Activated B cell treated with CpG ODN at 0.5 μM for 24 hours (primary cell): Measurements from ENCODE around the gene CISD3. TPM values are rescaled to one million over a fixed set of nuclear protein-coding genes. Genes with fewer than 3 reads are reported as not detected.

Source experiments
- ATAC-seq: fragments of 200-7000 bp; cut with Tn5 transposase; one replicate; pipeline ENCODE4 v1.10.0; 2021; ENCODE audit warnings: low read depth, mild to moderate bottlenecking, moderate library complexity
- CTCF ChIA-PET: fragments of 350-600 bp; sonication (Branson Sonifier 250); formaldehyde crosslinking; loops from one replicate; lab custom pipeline; 2021; ENCODE audit warnings: antibody characterized with exemption; lab: Charles Lee
- POLR2A ChIA-PET: fragments of 350-600 bp; sonication (Branson Sonifier 250); formaldehyde crosslinking; loops from one replicate; lab custom pipeline; 2021; ENCODE audit warnings: antibody characterized with exemption; lab: Charles Lee
- DNase-seq: peaks from one replicate; pipeline ENCODE4 v3.0.0; 2022
- H3K27ac Mint-ChIP-seq: one replicate; pipeline ENCODE4 v1.8.0; 2020; ENCODE audit warnings: mixed read lengths
- H3K27me3 Mint-ChIP-seq: one replicate; pipeline ENCODE4 v1.8.0; 2021; ENCODE audit warnings: mixed read lengths
- H3K36me3 Mint-ChIP-seq: one replicate; pipeline ENCODE4 v1.8.0; 2021; ENCODE audit warnings: low read depth, mixed read lengths
- H3K4me1 Mint-ChIP-seq: one replicate; pipeline ENCODE4 v1.8.0; 2021; ENCODE audit warnings: mixed read lengths
- H3K4me3 Mint-ChIP-seq: one replicate; pipeline ENCODE4 v1.8.0; 2020; ENCODE audit warnings: mild to moderate bottlenecking, mixed read lengths
- H3K9me3 Mint-ChIP-seq: one replicate; pipeline ENCODE4 v1.8.0; 2020; ENCODE audit warnings: mixed read lengths
- intact Hi-C: fragments of 100-400 bp; cut with micrococcal nuclease; formaldehyde crosslinking; loops from one replicate; pipeline ENCODE4 v1.15.1; 2024
- total RNA-seq: library from RNA; stranded (reverse); gene quantifications from 2 replicates; pipeline ENCODE4 v1.2.3, GENCODE V29; 2022
- TF ChIP-seq, protein P1 (sequence below): fragments of 200-600 bp; IDR thresholded peaks from one replicate; pipeline ENCODE4 v1.8.0; 2022; ENCODE audit warnings: antibody characterized with exemption, mild to moderate bottlenecking

Gene CISD3
- total RNA-seq, 1 donor from 2014 or later = 12.1 TPM

DNA sequence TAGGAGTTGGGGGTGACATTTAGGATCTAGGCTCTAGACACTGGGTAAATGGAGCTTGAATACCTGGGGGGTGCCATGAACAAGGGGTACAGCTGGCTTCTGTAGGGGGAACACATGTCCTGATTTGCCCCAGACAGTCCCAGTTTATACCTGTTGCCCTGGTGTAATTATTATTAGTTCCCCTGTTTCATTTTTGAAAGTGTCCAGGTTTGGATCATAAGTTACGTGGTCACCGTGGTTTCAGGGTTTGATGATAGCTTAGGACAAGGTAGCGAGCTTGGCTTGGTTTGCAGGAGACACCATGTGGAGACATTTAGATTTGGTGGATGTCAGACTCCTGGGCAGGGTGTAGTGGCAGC lies 19.6 kb upstream of the CISD3 start:
- ChIA-PET POLR2A (interaction anchor here (1.0 to 1.1 kb wide), 2 partner anchors 9 to 18 kb away, joined by 3 to 5 read pairs; no protein-coding TSS in a partner anchor), CTCF (interaction anchor here (1.3 to 1.8 kb wide), 3 partner anchors 20 to 34 kb away, joined by 4 to 5 read pairs (median 4); partner anchors contain the start of gene CISD3)
- no peak overlapping the region for H3K27ac Mint-ChIP-seq
- no peak overlapping the region for H3K4me3 Mint-ChIP-seq
- intact Hi-C loops = no loop called here
- H3K36me3 Mint-ChIP-seq = peaks cover 76% of the 10 kb centered on the region
- H3K27me3 Mint-ChIP-seq = no peaks in the 10 kb centered on the region
- peaks cover 29% of the 10 kb centered on the region for H3K4me1 Mint-ChIP-seq
- ATAC-seq = no peak
- TF ChIP-seq, protein P1, sequence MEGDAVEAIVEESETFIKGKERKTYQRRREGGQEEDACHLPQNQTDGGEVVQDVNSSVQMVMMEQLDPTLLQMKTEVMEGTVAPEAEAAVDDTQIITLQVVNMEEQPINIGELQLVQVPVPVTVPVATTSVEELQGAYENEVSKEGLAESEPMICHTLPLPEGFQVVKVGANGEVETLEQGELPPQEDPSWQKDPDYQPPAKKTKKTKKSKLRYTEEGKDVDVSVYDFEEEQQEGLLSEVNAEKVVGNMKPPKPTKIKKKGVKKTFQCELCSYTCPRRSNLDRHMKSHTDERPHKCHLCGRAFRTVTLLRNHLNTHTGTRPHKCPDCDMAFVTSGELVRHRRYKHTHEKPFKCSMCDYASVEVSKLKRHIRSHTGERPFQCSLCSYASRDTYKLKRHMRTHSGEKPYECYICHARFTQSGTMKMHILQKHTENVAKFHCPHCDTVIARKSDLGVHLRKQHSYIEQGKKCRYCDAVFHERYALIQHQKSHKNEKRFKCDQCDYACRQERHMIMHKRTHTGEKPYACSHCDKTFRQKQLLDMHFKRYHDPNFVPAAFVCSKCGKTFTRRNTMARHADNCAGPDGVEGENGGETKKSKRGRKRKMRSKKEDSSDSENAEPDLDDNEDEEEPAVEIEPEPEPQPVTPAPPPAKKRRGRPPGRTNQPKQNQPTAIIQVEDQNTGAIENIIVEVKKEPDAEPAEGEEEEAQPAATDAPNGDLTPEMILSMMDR = no peak
- no peak for DNase-seq
- H3K9me3 Mint-ChIP-seq = no peaks in the 10 kb centered on the region

DNA sequence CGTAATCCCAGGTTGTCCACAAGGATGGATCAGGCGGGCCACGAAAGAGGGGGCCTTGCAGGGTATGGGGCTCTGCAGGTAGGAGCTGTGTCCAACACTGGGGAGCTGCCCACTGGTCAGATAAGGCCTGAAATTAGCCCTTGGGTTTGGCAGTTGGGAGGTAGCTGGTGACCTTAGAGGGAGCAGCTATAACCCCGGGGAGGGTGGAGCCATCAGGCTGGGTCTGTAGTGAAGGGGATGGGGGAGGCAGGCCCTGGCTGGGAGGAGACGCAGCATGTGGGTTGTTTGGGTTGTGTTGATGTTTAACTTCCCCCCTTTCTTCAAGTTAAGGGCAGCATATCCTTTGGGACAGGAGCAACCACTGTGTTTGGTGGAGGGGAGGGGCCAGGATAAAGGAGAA lies 19.2 kb upstream of the CISD3 start:
- Mint-ChIP-seq H3K4me1 (peaks cover 31% of the 10 kb centered on the region), H3K9me3 (no peaks in the 10 kb centered on the region), H3K4me3 (no peak overlapping the region), H3K27me3 (no peaks in the 10 kb centered on the region), H3K36me3 (peaks cover 80% of the 10 kb centered on the region), H3K27ac (no peak overlapping the region)
- intact Hi-C loops = no loop called here
- ChIA-PET CTCF (interaction anchor here (1.3 to 1.8 kb wide), 3 partner anchors 19 to 34 kb away, joined by 4 to 5 read pairs (median 4); partner anchors contain the start of gene CISD3), POLR2A (interaction anchor here (1.0 to 1.1 kb wide), 2 partner anchors 9 to 17 kb away, joined by 3 to 5 read pairs; no protein-coding TSS in a partner anchor)
- DNase-seq (no peak), ATAC-seq (no peak)
- TF ChIP-seq, protein P1 = no peak

DNA sequence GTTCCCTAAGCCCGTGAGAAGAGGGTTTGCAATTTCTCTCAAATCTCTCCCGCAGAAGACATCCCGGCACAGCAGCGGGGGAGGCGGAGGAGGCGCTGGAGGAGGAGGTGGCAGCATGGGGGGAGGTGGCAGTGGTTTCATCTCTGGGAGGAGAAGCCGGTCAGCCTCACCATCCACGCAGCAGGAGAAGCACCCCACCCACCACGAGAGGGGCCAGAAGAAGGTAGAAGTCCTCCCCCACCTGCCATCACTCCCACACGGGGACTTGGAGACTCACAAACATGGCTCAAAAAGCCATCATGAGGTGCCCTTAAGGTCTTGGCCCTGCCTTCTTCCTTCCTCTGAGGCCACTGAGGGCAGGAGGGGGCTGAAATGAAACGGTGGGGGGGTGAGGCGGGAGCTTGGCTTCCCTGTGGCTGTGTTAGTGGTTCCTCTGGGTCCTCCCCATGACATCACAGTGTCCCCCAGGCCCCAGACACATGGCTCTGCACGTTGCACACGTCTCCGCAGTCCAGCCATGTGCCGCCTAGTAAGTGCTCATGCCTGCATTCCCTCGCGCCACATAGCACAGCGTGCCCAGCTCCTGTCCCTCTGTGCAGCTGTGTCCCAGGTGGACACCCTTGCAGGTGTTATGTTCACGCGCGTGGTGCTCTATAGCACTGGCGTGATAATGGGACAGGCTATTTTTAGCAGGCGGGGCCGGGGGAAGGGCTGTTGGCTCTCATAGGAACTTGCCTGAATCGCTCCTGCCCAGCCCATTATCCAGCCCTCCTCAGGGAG lies 18.2 kb upstream of the CISD3 start:
- TF ChIP-seq, protein P1 = no peak
- intact Hi-C loops = no loop called here
- CTCF ChIA-PET = no interaction called here
- no peaks in the 10 kb centered on the region for H3K27me3 Mint-ChIP-seq
- ATAC-seq (no peak), DNase-seq (no peak)
- H3K4me1 Mint-ChIP-seq = peaks cover 23% of the 10 kb centered on the region
- peaks cover 87% of the 10 kb centered on the region for H3K36me3 Mint-ChIP-seq
- no peak overlapping the region for H3K27ac Mint-ChIP-seq
- no peak overlapping the region for H3K4me3 Mint-ChIP-seq
- no peaks in the 10 kb centered on the region for H3K9me3 Mint-ChIP-seq
- POLR2A ChIA-PET = interaction anchor here (0.6 kb wide), 1 partner anchor 35 kb away, joined by 5 read pairs; no protein-coding TSS in a partner anchor

DNA sequence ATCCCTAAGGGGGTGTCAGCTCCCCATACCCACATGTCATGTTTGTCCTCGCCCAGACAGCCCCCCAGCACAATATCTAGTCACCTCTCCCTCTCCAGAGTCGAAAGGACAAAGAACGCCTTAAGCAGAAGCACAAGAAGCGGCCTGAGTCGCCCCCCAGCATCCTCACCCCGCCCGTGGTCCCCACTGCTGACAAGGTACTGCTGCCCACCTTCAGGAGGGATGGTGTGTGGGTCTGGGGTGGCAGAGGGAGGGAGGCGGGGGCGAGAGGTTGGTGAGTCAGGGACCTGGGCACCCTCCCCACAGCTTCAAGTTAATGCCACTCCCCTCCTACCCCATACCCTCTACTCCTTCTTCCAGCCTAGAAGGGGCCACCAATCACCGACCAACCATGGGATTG lies 17.5 kb upstream of the CISD3 start:
- intact Hi-C loops = no loop called here

More for the DNA sequence above, 17.5 kb upstream of the CISD3 start:
- ChIA-PET CTCF (no interaction called here), POLR2A (interaction anchor here (0.6 kb wide), 1 partner anchor 35 kb away, joined by 5 read pairs; no protein-coding TSS in a partner anchor)
- ATAC-seq = no peak
- no peak for DNase-seq
- peaks cover 17% of the 10 kb centered on the region for H3K4me1 Mint-ChIP-seq
- TF ChIP-seq, protein P1 = no peak
- no peaks in the 10 kb centered on the region for H3K27me3 Mint-ChIP-seq
- H3K36me3 Mint-ChIP-seq = peaks cover 89% of the 10 kb centered on the region
- H3K9me3 Mint-ChIP-seq = no peaks in the 10 kb centered on the region
- H3K27ac Mint-ChIP-seq = no peak overlapping the region
- H3K4me3 Mint-ChIP-seq = no peak overlapping the region
